ENCODE data around the gene OSBPL5.

Gene OSBPL5

DNA sequence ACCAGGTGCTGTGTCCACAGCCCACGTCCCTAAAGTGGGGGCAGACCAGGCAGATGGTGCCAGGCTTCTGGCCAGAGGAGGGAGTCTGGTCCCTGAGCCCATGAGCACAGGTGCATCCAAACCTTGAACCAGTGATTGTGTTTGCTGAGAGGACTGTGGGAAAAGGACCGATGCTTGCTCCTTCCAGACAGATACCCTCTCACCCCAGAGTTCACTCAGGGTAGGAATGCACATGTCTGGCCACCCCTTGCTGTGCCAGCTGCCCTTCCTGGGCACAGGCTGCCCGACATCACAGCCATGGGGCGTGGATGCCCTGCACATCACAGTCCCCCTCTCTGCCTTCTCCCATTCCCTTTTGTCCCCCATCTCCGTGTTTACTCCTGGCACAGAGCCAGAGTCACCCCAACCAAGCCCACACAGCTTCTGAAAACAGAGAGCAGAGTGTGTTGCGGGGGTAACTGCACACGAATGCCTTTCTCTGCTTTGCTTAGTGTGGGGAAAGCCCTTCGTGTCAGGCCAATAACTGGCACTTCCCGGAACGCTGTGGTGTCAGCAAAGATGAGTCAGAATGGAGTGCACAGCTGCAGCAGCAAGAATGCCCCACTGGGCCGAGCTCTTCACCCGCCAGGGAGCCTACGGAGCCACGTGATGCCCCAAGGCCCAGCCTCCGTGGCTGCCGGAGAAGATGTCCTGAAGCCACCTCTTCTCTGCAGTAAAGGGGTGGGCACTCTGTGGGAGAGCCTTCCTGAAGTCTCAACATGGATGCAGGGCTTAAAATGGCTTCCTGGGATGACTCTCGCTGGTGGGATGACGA lies 115.5 kb downstream of the OSBPL5 start:
- peak; percentile 95 for DNase-seq (ENCODE audit: low read depth)
- TF ChIP-seq, protein P1, sequence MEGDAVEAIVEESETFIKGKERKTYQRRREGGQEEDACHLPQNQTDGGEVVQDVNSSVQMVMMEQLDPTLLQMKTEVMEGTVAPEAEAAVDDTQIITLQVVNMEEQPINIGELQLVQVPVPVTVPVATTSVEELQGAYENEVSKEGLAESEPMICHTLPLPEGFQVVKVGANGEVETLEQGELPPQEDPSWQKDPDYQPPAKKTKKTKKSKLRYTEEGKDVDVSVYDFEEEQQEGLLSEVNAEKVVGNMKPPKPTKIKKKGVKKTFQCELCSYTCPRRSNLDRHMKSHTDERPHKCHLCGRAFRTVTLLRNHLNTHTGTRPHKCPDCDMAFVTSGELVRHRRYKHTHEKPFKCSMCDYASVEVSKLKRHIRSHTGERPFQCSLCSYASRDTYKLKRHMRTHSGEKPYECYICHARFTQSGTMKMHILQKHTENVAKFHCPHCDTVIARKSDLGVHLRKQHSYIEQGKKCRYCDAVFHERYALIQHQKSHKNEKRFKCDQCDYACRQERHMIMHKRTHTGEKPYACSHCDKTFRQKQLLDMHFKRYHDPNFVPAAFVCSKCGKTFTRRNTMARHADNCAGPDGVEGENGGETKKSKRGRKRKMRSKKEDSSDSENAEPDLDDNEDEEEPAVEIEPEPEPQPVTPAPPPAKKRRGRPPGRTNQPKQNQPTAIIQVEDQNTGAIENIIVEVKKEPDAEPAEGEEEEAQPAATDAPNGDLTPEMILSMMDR (IDR thresholded peaks at IDR 0.05; ENCODE audit: low read depth, low read length) = peak; percentile 3
- TF ChIP-seq MYC (IDR thresholded peaks at IDR 0.05; ENCODE audit: low read depth, low read length) = peak; percentile 86
- peak; percentile 14 for TF ChIP-seq POLR2A (IDR thresholded peaks at IDR 0.05; ENCODE audit: extremely low read depth, insufficient read length)
- TF ChIP-seq, protein P2, sequence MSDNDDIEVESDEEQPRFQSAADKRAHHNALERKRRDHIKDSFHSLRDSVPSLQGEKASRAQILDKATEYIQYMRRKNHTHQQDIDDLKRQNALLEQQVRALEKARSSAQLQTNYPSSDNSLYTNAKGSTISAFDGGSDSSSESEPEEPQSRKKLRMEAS (IDR thresholded peaks at IDR 0.05; ENCODE audit: low read depth, low read length) = peak; percentile 95
- no peak overlapping the region for H3K4me3 ChIP-seq (ENCODE audit: low read depth, low read length)

- H3K4me3 ChIP-seq (ENCODE audit: low read depth, low read length) = no peak overlapping the region
- DNase-seq (ENCODE audit: low read depth) = no peak
- TF ChIP-seq MYC (IDR thresholded peaks at IDR 0.05; ENCODE audit: low read depth, low read length) = no peak
- TF ChIP-seq, protein P2 (IDR thresholded peaks at IDR 0.05; ENCODE audit: low read depth, low read length) = no peak
- TF ChIP-seq, protein P1 (IDR thresholded peaks at IDR 0.05; ENCODE audit: low read depth, low read length) = no peak
- no peak for TF ChIP-seq POLR2A (IDR thresholded peaks at IDR 0.05; ENCODE audit: extremely low read depth, insufficient read length)
Observed at GRCh38 chr11:3047637-3048036, 117.5 kb downstream of the OSBPL5 start.

DNA sequence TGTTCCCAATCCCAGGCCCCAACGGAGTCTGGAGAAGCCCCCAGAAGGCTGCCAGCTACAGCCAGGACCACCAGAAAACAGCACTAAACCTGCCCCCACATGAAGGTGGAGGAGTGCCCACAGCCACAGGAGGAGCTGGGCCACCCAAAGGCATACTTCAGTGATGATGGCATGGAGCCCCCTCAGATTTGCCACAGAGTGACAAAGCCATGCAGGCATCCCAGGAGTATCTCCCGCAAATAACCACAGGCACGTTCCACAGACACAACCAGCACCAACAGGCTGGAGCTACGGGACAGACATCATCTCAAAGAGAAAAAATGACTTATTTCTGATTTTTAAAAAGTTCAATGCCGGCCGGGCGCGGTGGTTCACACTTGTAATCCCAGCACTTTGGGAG lies 118.5 kb downstream of the OSBPL5 start:
- no peak for DNase-seq (ENCODE audit: low read depth)
- H3K4me3 ChIP-seq (ENCODE audit: low read depth, low read length) = no peak overlapping the region
- TF ChIP-seq, protein P2 (IDR thresholded peaks at IDR 0.05; ENCODE audit: low read depth, low read length) = no peak
- TF ChIP-seq, protein P1 (IDR thresholded peaks at IDR 0.05; ENCODE audit: low read depth, low read length) = no peak
- no peak for TF ChIP-seq POLR2A (IDR thresholded peaks at IDR 0.05; ENCODE audit: extremely low read depth, insufficient read length)
- no peak for TF ChIP-seq MYC (IDR thresholded peaks at IDR 0.05; ENCODE audit: low read depth, low read length)

- H3K4me3 ChIP-seq (ENCODE audit: low read depth, low read length) = no peak overlapping the region
- TF ChIP-seq, protein P2 (IDR thresholded peaks at IDR 0.05; ENCODE audit: low read depth, low read length) = no peak
- TF ChIP-seq, protein P1 (IDR thresholded peaks at IDR 0.05; ENCODE audit: low read depth, low read length) = peak; percentile 14
- no peak for DNase-seq (ENCODE audit: low read depth)
Observed at GRCh38 chr11:3046190-3046589, 118.9 kb downstream of the OSBPL5 start.

DNA sequence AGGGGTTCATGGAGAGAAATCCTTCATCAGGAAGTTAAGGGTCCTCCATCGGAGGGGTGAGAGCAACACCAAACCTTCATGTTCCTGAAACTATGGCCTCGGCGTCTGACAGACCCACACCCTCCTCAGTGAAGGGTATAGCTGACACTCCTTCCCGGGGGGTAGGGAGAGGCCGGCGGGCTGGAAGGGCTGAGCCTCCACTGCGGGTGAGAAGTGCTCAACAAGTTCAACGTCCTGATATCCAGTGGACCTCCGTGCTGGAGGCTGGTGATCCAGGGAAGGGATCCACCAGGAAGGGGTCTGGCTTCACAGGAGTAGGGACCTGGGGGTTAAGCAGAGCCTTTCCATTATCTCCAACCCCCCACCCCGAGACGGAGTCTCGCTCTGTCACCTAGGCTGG lies 120.2 kb downstream of the OSBPL5 start:
- no peak for TF ChIP-seq POLR2A (IDR thresholded peaks at IDR 0.05; ENCODE audit: extremely low read depth, insufficient read length)
- no peak overlapping the region for H3K4me3 ChIP-seq (ENCODE audit: low read depth, low read length)

GRCh38 chr11:3044004-3044403 lies 121.1 kb downstream of the OSBPL5 start:
- TF ChIP-seq, protein P1 (IDR thresholded peaks at IDR 0.05; ENCODE audit: low read depth, low read length) = no peak
- TF ChIP-seq MYC (IDR thresholded peaks at IDR 0.05; ENCODE audit: low read depth, low read length) = no peak
- TF ChIP-seq, protein P2 (IDR thresholded peaks at IDR 0.05; ENCODE audit: low read depth, low read length) = no peak
- no peak for TF ChIP-seq POLR2A (IDR thresholded peaks at IDR 0.05; ENCODE audit: extremely low read depth, insufficient read length)
- H3K4me3 ChIP-seq (ENCODE audit: low read depth, low read length) = no peak overlapping the region
- DNase-seq (ENCODE audit: low read depth) = no peak

More for the DNA sequence above, 120.2 kb downstream of the OSBPL5 start:
- no peak for DNase-seq (ENCODE audit: low read depth)

All from NB4 (cell line).